HG03442 (cell line): ENCODE data around the gene FBXL5.

Source experiments
- ATAC-seq: cut with Tn5 transposase; IDR thresholded peaks from one replicate; pipeline ENCODE4 v1.9.1; 2021; ENCODE audit warnings: mild to moderate bottlenecking, moderate library complexity; ENCODE audit not compliant: unreplicated experiment

The FBXL5 gene

DNA sequence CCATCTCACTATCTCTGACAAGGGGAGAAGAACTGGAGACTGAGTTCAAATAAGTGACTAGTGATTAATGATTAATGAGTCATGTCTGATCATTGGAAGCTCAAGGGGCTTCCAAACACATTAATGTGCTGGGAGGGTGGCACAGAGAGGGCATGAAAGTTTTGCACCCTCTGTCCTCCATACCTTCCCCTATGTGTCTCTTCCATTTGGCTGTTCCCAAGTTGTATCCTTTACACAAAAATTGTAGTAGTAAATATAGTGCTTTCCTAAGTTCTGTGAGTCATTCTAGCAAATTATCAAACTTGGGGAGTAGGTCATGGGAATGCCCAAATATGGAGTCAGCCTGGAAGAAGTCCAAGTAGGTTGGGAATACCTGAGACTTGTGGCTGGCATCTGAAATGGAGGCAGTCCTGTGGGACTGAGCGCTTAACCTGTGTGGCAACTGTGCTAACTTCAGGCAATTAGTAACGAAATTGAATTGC, 22.4 kb upstream of the FBXL5 start:
- no peak for ATAC-seq

DNA sequence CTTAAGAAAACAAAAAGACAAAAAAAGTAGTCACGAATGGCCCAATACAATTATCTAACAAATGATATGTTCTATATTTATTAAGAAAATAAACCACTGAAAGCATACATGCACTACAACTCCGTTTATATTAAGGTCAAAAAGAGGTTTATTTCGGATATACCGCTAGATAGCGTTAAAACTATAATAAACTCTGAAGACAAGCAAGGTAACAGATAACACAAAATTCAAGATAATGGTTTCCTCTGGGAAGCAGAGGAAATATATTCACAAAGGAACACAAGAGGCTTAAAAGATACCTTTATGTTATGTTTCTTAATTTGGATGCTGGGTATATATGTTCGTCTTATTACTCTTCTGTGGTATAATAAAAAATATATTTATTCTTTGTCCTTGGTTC, 21.7 kb upstream of the FBXL5 start:
- no peak for ATAC-seq

DNA sequence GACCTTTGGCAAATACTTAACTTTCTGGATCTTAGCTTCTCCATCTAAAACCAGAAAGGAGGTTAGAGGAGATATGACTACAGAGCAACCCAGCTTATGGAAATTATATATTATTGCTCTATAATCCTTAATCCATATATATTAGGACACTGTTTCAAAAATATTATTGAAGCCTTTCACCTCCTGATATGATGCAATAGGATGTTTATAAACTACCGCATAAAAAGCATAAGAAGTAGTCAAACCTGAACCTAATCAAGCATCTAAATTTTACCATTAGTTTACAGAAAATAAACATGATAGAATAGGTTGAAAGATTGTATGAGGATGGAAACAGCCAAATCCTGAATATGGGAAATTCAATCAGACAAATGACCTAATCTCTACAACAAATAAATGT, 20.9 kb upstream of the FBXL5 start:
- ATAC-seq = no peak

DNA sequence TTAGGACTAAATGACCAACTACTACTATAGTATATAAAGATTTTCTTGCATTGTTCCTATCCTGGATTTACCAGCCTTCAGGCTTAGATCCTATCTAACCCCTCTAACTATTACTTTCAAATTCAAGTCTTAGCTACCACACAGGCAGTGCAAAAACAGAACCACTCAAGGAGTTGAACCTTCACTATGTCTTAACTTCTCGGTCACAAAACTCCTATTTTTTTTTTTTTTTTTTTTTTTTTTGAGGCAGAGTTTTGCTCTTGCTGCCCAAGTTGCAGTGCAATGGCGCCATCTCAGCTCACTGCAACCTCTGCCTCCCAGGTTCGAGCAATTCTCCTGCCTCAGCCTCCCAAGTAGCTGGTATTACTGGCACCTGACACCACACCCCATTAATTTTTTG, 20.2 kb upstream of the FBXL5 start:
- ATAC-seq = no peak

DNA sequence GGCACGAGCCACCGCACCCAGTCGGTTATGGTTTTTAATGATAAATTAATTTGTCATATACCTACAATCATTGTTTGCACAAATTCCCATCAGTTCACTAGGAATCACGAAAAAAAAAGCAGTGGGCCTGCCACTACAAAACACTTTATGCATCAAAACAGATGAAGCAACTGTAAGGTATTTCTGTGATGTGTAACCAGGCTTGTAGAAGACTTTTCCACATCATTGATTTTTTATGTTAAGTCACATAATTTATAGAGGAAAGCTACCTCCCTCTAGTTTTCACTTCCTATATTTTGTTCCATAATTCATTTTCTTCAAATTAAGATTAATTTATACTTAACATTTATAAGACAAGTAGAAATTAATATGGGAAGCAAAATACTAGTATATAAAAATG, 19.8 kb upstream of the FBXL5 start:
- no peak for ATAC-seq

DNA sequence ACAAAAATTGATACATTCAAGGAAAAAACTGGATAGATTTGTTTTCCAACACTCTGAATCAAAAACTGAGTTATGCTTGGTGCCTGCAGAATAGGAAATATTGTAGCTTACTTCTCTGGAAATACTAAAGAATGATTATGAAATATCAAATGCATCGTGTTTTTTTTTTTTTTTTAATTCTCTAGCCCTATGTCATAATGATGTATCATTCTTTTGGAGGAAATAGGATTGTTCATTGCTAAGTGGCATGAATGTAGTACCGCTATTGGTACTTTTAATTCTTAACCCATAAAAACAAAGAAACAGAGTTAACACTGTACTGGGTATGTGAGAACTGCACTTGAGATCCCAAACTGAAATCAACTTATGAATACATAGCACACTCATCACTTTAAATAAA, 18.9 kb upstream of the FBXL5 start:
- ATAC-seq = no peak

DNA sequence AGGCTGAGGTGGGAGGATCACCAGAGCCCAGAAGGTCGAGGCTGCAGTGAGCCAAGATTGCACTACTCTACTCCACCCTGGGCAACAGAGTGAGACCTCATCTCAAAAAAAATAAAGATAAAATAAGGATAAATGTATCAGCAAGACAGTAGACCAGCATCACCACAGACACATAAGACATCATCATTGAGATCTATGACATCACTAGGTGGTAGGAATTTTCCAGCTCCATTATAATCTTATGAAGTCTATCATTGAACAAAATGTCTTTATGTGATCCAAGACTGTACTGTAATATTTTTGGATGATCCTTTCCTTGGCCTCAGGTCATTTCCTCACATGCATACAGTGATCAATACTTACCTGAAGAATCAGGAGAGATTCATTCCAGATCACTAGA, 18.2 kb upstream of the FBXL5 start:
- no peak for ATAC-seq

DNA sequence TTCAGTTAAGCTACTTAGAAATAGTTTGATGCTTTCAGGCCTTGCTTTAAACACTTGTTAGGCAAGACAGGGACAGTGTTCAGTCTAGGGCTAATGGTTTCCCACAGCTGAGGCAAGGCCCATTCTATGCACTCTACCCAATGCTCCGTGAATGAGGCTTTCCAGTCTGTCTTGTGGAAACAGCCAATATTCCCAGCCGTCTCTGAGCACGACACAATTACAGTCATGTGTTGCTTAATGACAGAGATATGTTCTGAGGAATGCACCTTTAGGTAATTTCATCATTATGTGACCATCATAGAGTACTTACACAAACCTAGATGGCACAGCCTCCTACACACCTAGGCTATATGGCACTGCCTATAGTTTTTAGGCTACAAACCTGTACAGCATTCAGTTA, 16.9 kb upstream of the FBXL5 start:
- ATAC-seq = no peak

DNA sequence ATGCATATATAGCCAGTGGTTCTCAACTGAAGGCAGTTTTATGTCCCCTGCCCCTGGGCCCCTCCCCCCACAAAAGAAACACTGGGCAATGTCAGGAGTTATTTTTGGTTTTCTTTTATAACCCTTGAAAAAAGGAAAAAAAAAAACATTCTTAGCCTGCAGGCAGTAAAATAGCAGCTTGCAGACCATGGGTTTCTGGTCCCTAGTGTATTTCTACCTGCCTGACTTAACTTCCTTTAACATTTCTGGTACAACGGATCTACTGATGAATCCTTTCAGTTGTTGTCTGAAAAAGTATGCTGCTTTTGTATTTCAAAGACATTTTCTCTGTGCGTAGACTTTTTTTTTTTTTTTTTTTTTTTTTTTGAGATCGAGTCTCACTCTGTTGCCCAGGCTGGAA, 15.4 kb upstream of the FBXL5 start:
- no peak for ATAC-seq

DNA sequence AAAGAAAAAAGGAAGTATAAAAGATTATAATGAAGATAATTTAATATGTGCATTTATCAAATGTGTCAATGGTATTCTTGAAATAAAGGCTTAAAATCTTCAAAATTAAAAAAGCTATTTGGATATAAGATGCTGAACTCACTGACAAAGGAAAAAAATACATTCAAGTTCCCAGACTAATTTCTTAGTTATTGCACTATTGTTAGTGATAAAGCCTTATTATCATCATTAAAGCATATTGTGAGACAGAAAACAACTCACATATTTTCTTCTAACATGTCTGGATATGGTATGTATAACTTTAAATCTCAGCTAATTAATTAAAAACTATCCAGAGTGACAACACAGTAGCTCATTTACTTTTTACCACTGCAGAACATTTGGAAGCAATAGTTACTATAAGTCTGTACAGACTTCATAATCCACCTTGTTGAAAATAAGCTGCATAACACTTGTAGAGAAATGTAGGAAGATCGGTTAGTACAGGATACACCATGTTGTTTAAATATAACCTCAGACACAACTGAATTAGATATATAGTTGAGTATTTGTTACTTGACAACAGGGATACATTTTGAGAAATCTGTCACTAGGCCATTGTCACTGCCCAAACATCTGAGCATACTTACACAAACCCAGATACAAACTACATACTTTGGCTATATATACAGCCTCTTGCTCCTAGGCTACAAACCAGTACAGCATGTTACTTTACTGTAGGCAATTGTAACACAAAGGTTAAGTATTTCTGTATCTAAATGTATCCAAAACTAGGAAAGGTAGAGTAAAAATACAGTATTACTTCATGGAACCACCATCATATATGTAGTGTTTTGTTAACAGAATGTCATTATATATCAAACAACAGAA, 13.6 kb upstream of the FBXL5 start:
- no peak for ATAC-seq

DNA sequence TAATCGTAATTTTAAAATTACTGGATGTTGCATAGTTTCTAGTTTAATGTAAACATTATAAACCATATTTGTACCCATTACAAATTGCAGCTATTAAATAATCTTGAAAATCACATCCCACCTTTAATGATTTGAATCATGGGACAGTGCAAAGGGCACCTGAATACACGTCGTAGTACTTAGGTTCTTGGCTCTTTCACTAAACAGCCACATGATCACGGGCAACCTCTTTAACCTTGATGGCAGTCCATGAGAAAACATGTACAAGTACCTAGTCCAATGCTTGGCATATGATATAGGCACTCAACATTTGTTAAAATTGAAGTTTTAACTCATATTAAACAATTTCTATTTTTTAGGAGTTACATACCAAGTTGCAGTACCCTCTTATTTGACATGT, 11.8 kb upstream of the FBXL5 start:
- no peak for ATAC-seq

DNA sequence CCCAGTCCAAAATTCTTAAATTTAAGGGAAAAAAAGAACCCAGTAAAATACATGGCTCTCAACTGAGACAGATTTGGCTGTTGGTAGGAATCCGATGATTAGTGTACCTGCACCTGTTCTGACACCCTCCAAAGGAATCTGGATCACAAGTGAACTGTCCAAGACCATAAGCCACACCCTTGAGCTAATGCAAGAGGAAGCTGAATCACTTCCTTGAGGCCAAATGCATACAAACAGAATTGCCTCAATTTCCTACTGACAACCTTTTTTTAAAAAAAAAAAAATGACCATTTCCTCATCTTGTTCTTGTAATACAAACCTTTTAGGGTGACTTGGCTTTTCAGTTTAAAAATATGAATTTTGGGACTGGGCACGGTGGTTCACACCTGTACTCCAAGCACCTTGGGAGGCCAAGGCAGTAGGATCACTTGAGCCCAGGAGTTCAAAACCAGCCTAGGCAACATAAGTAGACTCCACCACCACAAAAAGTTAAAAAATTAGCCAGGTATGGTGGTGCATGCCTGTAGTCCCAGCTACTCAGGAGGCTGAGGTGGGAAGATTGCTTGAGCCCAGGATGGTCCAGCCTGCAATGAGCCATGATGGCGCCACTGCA, 10.7 kb upstream of the FBXL5 start:
- no peak for ATAC-seq

DNA sequence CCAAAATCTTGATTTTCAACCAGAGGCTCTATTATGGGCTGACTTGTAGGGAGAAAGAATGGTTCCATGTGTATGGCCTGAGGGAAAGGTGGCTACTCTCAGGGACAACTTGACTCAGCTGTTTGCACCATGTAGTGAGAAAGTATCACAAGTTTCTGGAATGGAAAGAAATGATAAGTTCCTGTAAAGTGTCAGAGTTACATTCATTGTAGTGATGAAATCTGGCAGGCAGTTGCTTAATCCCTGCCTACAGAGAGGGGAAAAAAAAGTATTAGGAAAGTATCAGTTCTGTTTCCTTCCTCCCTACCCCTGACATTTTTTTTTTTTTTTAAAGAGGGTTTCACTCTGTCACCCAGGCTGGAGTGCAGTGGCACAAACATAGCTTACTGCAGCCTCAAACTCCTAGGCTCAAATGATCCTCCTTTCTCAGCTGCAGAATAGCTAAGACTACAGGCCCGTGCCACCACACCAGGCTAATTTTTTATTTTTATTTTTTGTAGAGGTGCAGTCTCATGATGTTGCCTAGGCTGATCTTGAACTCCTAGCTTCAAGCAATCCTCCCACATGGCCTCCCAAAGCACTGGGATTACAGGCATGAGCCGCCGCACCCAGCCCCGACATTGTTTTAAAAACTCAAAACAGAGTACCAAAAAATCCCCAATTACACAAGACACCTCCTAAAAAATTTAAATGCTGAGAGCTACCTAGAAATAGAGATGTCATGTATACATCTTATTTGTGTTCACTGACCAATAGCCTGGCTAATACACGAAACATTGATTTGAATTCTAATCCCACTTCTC, 4.8 kb upstream of the FBXL5 start:
- no peak for ATAC-seq

DNA sequence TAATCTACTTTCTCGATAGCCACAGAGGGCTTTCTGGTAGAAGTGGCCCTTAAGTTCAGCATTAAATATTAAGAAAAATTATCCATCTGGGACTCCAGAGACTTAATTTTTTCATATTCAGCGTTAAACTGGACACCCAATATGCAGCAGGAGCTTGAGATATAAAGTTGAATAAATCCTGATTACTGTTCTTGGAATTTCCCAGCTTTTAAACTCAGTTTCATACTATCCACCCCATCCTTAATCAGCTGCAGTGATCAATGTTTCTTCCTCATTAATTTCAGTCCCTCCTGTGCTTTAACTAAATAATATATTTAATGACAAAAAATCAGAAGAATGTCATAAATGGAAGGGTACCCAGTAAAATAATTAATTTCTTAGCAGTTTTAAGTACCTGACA, 3.6 kb upstream of the FBXL5 start:
- ATAC-seq = no peak

DNA sequence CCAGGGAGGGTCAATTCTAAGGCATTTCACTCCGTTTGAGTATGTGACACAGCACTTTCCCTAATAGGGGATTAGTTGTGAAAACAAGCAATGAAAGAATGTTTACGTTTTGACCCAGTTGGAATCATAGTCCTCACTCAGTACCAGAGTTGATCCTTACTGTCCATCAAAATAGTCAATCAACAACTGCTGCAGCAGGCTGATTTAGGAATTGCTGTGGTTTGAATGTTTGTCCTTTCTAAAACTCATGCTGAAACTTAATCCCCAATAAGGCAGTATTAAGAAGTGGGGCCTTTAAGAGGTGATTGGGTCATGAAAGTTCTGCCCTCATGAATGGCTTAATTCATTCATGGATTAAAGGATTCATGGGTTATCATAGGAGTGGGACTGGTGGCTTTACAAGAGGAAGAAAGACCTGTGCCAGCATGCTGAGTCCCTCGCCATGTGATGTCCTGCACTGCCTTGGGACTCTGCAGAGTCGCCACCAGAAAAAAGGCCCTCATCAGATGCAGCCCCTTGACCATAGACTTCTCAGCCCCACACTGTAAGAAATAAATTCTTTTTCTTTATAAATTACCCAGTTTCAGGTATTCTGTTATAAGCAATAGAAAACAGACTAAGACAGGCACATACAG, 3.1 kb upstream of the FBXL5 start:
- no peak for ATAC-seq

DNA sequence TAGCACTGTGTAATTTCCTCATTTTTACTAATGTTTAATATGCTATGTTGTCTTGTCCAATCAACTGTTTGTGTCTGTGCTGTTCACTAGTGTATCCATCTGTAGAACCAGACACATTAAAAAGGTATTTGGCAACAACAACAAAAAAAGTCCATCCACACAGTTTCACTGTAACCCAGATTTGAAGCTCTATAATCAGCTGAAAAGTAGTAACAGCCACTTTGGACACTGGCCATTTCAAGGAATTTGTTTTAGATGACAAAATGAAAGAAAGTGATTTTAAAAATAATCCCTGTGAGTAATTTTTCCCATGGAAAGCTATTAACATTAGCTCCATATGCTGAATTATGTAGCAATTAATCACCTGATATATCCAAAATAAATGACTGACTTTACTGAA, 2.2 kb upstream of the FBXL5 start:
- ATAC-seq = no peak

DNA sequence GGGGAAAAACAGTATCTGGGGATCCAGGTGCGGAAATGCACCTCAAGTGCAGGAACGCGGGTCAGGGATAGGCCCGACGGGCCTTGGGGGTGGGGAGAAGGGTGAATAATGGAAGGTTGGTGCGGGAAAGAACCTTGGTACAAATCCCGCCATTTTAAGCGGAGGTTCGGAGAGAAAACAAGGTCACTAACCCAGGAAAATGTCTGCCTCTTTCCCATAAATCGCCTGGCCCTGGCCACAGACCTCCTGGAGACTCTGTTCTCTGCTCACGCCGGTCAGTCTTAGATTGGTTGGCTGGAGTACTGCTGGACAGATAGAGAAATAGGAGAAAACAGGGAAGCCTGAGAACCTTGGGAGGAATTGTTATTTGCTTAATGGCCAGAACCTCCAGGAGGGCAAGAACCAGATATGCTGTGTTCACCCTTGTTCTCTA, 897 bp upstream of the FBXL5 start:
- ATAC-seq = no peak

DNA sequence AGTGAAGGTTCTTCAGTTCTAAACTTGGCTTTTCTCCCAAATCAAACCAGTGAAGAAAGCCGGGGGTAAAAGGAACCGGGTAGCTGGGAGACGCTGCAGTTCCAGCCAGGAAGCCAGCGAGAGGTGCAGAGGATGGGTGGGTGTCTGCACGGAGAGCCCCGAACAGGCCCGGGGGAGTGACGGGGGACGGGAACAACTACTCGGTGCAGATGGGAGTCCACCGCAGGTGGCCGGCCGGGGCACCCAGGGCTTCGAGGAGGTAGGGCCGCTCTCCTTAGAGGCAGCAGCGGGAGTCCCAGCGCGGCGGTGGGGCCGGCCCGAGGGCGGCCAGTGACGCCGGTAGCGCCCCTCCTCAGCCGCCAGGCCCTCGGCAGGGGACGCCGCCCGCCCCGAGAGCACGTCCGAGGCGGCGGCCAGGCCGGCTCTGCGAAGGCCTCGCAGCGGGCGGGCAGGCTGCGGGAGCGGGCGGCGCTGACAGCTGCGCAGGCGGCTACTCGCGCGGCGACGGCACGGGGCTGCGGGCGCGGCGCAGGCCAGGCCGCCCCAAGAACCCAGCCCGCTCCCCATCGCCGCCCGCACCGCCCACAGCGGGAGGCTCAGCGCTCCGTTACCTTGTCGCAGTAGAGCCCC, 449 bp downstream of the FBXL5 start:
- peak; percentile 46 for ATAC-seq

DNA sequence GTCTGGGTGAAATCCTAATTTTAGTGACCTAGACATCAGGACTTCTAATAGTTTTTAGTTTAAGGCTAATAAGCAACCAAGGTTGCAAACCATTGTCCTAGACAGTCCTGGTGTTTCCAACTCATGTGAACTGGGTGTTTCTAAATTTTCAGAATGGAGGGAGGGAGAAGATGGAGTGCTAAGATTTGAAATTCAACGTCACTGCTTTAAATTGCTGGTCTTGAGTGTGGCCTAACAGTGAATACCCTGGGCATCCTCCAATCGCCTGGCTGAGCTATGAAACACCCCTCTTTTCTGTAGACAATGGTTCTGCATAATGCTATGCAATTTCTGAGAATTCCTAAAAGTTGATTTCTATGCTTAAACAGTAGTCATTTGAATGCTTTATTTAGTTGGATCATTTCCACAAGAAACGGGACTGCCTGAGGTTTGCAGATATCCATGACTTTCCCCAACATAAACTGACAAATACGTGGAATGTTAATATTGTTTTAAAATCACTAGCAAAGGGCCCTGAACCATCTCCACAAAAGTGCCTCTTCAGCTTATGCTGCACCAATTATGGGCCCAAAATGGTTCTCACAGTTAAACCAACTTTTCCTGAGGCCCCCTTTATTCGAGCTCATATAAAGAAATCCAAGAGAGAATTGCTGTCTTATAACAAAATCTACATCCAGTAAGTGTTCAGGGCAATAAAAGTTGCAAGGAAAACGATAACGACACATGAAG, 1.1 kb downstream of the FBXL5 start:
- ATAC-seq = peak; percentile 20

DNA sequence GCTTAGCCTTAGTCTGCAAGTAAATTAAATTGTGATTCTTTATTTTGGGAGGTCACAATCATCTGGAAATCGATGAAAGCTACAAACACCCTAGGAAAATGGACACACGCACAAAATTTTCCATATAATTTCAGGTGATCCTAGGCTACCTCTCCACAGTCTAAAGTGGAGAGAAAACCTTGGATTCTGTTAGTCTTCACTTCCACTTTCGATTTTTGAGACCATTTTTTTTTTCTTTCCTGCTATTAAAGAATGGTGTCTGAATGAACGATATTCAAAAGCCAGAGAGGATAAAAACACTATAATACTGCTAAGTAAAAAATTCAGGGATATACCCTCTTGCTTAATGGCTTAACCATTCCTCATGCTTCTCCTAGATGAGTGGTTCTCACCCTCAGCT, 1.7 kb downstream of the FBXL5 start:
- no peak for ATAC-seq
